SK-N-SH treated with all-trans-retinoic acid at 6 μM for 48 hours (cell line): Measurements from ENCODE around the gene GLRA1.
"Not testable (repeated sequence)": the region's sequence is repeated elsewhere in the genome, so short reads cannot be mapped to it uniquely, and the experiment has no call there.

ENCODE experiments used
- ATAC-seq: fragments of 200-7000 bp; cut with Tn5 transposase; 3 replicates; pipeline ENCODE4 v1.9.1; 2020; ENCODE audit warnings: mild to moderate bottlenecking, moderate library complexity
- ARNTL ChIP-seq: fragments of 450-650 bp; formaldehyde crosslinking; IDR thresholded peaks from 2 replicates; pipeline ENCODE4 v1.5.0; 2020; ENCODE audit warnings: low read depth, mild to moderate bottlenecking, moderate library complexity, borderline replicate concordance
- BACH2 ChIP-seq: fragments of 250-450 bp; sonication (Bioruptor Pico); IDR thresholded peaks from 2 replicates; pipeline ENCODE4 v1.9.0; 2021; ENCODE audit warnings: mild to moderate bottlenecking, borderline replicate concordance
- CSDC2 ChIP-seq: fragments of 250-450 bp; sonication (Bioruptor Pico); IDR thresholded peaks from 2 replicates; pipeline ENCODE4 v1.5.0; 2020; ENCODE audit warnings: mild to moderate bottlenecking, moderate library complexity
- GLIS3 ChIP-seq: fragments of 250-450 bp; sonication (Bioruptor Pico); IDR thresholded peaks from 2 replicates; pipeline ENCODE4 v1.5.0; 2020; ENCODE audit warnings: mild to moderate bottlenecking, moderate library complexity
- ISL1 ChIP-seq: fragments of 250-450 bp; sonication (Bioruptor Pico); IDR thresholded peaks from 2 replicates; pipeline ENCODE4 v2.1.2; 2022; ENCODE audit warnings: mild to moderate bottlenecking, moderate library complexity
- OSR1 ChIP-seq: fragments of 250-450 bp; sonication (Bioruptor Pico); IDR thresholded peaks from 2 replicates; pipeline ENCODE4 v1.8.0; 2022; ENCODE audit warnings: moderate library complexity, mild to moderate bottlenecking, inconsistent platforms
- PPARA ChIP-seq: fragments of 250-450 bp; sonication (Bioruptor Pico); IDR thresholded peaks from 2 replicates; pipeline ENCODE4 v1.5.0; 2020; ENCODE audit warnings: mild to moderate bottlenecking, borderline replicate concordance
- RARB ChIP-seq: fragments of 250-450 bp; sonication (Bioruptor Pico); IDR thresholded peaks from 2 replicates; pipeline ENCODE4 v1.8.0; 2021; ENCODE audit warnings: mild to moderate bottlenecking, moderate library complexity
- SNAI2 ChIP-seq: fragments of 250-450 bp; sonication (Bioruptor Pico); IDR thresholded peaks from 2 replicates; pipeline ENCODE4 v1.5.0; 2020; ENCODE audit warnings: mild to moderate bottlenecking, moderate library complexity
- TCF4 ChIP-seq: fragments of 250-450 bp; sonication (Bioruptor Pico); IDR thresholded peaks from 2 replicates; pipeline ENCODE4 v1.8.0; 2021; ENCODE audit warnings: mild to moderate bottlenecking, moderate library complexity, borderline replicate concordance
- TOX ChIP-seq: fragments of 250-450 bp; sonication (Bioruptor Pico); IDR thresholded peaks from 2 replicates; pipeline ENCODE4 v1.8.0; 2021; ENCODE audit warnings: mild to moderate bottlenecking, moderate library complexity, borderline replicate concordance
- ZC3H10 ChIP-seq: fragments of 250-450 bp; sonication (Bioruptor Pico); IDR thresholded peaks from 2 replicates; pipeline ENCODE4 v1.5.1; 2021; ENCODE audit warnings: mild to moderate bottlenecking, moderate library complexity
- ZFP3 ChIP-seq: fragments of 250-450 bp; sonication (Bioruptor Pico); IDR thresholded peaks from 2 replicates; pipeline ENCODE4 v1.5.0; 2020; ENCODE audit warnings: mild to moderate bottlenecking, moderate library complexity
- ZFP30 ChIP-seq: fragments of 450-650 bp; formaldehyde crosslinking; IDR thresholded peaks from 2 replicates; pipeline ENCODE4 v1.5.0; 2022; ENCODE audit warnings: mild to moderate bottlenecking, moderate library complexity
- ZNF70 ChIP-seq: fragments of 450-650 bp; formaldehyde crosslinking; IDR thresholded peaks from 2 replicates; pipeline ENCODE4 v1.5.0; 2020; ENCODE audit warnings: mild to moderate bottlenecking, moderate library complexity
- ZNF8 ChIP-seq: fragments of 450-650 bp; formaldehyde crosslinking; IDR thresholded peaks from 2 replicates; pipeline ENCODE4 v1.5.0; 2020; ENCODE audit warnings: mild to moderate bottlenecking, moderate library complexity
- TF ChIP-seq, protein P1 (sequence below): fragments of 250-450 bp; sonication (Bioruptor Pico); IDR thresholded peaks from 2 replicates; pipeline ENCODE4 v1.8.0; 2020; ENCODE audit warnings: mild to moderate bottlenecking, moderate library complexity, borderline replicate concordance
- TF ChIP-seq, protein P2 (sequence below): fragments of 250-450 bp; sonication (Bioruptor Pico); IDR thresholded peaks from 2 replicates; pipeline ENCODE4 v1.5.1; 2020; ENCODE audit warnings: low read depth, mild to moderate bottlenecking, moderate library complexity
- TF ChIP-seq, protein P3 (sequence below): fragments of 250-450 bp; sonication (Bioruptor Pico); IDR thresholded peaks from 2 replicates; pipeline ENCODE4 v1.8.0; 2021; ENCODE audit warnings: low read depth, mild to moderate bottlenecking, moderate library complexity, borderline replicate concordance
- TF ChIP-seq, protein P4 (sequence below): fragments of 250-450 bp; sonication (Bioruptor Pico); IDR thresholded peaks from 2 replicates; pipeline ENCODE4 v1.5.0; 2020; ENCODE audit warnings: mild to moderate bottlenecking, moderate library complexity

Gene GLRA1

DNA sequence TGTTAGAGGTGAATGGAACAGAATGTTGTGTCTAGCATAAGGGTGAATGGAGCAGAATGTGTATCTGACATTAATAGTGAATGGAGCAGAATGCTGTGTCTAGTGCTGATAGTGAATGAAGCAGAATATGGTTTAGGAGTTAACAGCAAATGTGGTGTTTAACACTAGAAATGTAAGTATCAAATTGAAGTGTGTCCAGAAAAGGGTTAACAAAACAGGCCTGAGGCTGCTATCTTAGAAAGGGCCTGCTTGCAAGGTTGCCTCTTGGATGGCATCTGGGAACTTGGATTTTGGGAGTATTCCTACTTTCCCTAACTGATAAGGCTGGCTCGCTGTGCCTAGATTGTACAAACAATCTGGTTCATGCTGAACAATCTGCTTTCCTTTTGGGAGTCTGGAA is 76.8 kb downstream of the GLRA1 start (continued):
- TF ChIP-seq, protein P1, sequence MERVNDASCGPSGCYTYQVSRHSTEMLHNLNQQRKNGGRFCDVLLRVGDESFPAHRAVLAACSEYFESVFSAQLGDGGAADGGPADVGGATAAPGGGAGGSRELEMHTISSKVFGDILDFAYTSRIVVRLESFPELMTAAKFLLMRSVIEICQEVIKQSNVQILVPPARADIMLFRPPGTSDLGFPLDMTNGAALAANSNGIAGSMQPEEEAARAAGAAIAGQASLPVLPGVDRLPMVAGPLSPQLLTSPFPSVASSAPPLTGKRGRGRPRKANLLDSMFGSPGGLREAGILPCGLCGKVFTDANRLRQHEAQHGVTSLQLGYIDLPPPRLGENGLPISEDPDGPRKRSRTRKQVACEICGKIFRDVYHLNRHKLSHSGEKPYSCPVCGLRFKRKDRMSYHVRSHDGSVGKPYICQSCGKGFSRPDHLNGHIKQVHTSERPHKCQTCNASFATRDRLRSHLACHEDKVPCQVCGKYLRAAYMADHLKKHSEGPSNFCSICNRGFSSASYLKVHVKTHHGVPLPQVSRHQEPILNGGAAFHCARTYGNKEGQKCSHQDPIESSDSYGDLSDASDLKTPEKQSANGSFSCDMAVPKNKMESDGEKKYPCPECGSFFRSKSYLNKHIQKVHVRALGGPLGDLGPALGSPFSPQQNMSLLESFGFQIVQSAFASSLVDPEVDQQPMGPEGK (CRISPR knock-in tag), result no peak
- TF ChIP-seq ZFP3, result no peak
- TF ChIP-seq ARNTL (CRISPR knock-in tag), result no peak

DNA sequence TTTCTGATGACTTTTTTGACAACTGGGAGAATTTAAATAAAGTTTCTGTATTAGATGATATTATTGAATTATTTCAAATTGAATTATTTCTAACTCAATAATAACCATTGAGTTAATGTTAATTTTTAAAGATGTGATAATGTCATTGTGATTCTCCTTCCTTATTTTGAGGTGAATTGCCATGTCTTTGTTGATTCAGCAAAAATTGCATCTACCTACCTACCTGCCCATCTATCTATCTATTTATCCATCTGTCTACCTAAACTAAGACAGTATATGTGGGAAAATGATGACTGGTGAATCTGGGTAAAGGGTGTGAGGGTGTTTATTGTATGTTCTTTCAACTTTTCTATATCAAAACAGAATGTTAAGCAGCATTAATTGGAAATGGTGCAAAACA is 77.9 kb downstream of the GLRA1 start:
- TF ChIP-seq, protein P2, sequence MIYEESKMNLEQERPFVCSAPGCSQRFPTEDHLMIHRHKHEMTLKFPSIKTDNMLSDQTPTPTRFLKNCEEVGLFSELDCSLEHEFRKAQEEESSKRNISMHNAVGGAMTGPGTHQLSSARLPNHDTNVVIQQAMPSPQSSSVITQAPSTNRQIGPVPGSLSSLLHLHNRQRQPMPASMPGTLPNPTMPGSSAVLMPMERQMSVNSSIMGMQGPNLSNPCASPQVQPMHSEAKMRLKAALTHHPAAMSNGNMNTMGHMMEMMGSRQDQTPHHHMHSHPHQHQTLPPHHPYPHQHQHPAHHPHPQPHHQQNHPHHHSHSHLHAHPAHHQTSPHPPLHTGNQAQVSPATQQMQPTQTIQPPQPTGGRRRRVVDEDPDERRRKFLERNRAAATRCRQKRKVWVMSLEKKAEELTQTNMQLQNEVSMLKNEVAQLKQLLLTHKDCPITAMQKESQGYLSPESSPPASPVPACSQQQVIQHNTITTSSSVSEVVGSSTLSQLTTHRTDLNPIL (CRISPR knock-in tag), result no peak
- TF ChIP-seq BACH2 (no peak), TCF4 (CRISPR knock-in tag) (no peak), ZC3H10 (CRISPR knock-in tag) (no peak), TOX (CRISPR knock-in tag) (no peak), ISL1 (no peak), OSR1 (CRISPR knock-in tag) (no peak), SNAI2 (CRISPR knock-in tag) (no peak), CSDC2 (no peak), RARB (CRISPR knock-in tag) (no peak)
- TF ChIP-seq, protein P3, sequence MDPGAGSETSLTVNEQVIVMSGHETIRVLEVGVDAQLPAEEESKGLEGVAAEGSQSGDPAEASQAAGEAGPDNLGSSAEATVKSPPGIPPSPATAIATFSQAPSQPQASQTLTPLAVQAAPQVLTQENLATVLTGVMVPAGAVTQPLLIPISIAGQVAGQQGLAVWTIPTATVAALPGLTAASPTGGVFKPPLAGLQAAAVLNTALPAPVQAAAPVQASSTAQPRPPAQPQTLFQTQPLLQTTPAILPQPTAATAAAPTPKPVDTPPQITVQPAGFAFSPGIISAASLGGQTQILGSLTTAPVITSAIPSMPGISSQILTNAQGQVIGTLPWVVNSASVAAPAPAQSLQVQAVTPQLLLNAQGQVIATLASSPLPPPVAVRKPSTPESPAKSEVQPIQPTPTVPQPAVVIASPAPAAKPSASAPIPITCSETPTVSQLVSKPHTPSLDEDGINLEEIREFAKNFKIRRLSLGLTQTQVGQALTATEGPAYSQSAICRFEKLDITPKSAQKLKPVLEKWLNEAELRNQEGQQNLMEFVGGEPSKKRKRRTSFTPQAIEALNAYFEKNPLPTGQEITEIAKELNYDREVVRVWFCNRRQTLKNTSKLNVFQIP (CRISPR knock-in tag), result no peak
- TF ChIP-seq, protein P4, sequence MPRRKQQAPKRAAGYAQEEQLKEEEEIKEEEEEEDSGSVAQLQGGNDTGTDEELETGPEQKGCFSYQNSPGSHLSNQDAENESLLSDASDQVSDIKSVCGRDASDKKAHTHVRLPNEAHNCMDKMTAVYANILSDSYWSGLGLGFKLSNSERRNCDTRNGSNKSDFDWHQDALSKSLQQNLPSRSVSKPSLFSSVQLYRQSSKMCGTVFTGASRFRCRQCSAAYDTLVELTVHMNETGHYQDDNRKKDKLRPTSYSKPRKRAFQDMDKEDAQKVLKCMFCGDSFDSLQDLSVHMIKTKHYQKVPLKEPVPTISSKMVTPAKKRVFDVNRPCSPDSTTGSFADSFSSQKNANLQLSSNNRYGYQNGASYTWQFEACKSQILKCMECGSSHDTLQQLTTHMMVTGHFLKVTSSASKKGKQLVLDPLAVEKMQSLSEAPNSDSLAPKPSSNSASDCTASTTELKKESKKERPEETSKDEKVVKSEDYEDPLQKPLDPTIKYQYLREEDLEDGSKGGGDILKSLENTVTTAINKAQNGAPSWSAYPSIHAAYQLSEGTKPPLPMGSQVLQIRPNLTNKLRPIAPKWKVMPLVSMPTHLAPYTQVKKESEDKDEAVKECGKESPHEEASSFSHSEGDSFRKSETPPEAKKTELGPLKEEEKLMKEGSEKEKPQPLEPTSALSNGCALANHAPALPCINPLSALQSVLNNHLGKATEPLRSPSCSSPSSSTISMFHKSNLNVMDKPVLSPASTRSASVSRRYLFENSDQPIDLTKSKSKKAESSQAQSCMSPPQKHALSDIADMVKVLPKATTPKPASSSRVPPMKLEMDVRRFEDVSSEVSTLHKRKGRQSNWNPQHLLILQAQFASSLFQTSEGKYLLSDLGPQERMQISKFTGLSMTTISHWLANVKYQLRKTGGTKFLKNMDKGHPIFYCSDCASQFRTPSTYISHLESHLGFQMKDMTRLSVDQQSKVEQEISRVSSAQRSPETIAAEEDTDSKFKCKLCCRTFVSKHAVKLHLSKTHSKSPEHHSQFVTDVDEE, result no peak
- ATAC-seq, result no peak

DNA sequence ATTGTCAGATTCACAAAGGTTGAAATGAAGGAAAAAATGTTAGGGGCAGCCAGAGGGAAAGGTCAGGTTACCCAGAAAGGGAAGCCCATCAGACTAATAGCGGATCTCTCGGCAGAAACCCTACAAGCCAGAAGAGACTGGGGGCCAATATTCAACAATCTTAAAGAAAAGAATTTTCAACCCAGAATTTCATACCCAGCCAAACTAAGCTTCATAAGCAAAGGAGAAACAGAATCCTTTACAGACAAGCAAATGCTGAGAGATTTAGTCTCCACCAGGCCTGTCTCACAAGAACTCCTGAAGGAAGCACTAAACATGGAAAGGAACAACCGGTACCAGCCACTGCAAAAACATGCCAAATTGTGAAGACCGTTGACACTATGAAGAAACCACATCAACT is 91.8 kb downstream of the GLRA1 start:
- ATAC-seq, result not testable (repeated sequence)

DNA sequence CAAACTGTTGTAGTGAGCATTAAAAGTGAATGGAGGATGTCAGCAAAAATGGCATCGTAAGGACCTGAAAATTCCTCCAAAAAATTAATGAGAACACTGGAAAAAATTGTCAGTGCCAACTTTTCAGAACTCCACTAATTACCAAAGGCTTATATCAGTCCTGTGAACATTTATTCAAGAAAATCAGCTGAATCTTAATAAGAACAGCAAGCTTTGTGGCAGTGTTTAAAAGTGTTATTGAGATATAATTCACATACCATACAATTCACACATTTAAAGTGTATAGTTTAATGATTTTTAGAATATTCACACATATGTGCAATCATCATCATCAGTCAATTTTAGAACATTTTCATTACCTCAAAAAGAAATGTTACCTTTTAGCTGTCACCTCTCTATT is 95.3 kb downstream of the GLRA1 start:
- no peak for ATAC-seq
- no peak for TF ChIP-seq ARNTL (CRISPR knock-in tag)
- TF ChIP-seq ISL1, result no peak
- no peak for TF ChIP-seq ZC3H10 (CRISPR knock-in tag)
- no peak for TF ChIP-seq TCF4 (CRISPR knock-in tag)
- no peak for TF ChIP-seq ZNF70
- TF ChIP-seq TOX (CRISPR knock-in tag), result no peak
- TF ChIP-seq ZNF8 (CRISPR knock-in tag), result no peak
- TF ChIP-seq, protein P1 (CRISPR knock-in tag), result no peak
- no peak for TF ChIP-seq BACH2
- TF ChIP-seq PPARA (CRISPR knock-in tag), result no peak
- TF ChIP-seq OSR1 (CRISPR knock-in tag), result no peak
- TF ChIP-seq, protein P3 (CRISPR knock-in tag), result no peak
- no peak for TF ChIP-seq ZFP30 (CRISPR knock-in tag)
- TF ChIP-seq GLIS3 (CRISPR knock-in tag), result no peak
- TF ChIP-seq, protein P4, result no peak
